ENCODE measurements around the gene DPF3. TPM values are rescaled to one million over a fixed set of nuclear protein-coding genes. Genes with fewer than 3 reads are reported as not detected.

DPF3 gene
- total and polyA plus RNA-seq, 5 donors from 2014 or later: 0.11 to 2.0 (median 0.49) TPM; not detected in 1

DNA sequence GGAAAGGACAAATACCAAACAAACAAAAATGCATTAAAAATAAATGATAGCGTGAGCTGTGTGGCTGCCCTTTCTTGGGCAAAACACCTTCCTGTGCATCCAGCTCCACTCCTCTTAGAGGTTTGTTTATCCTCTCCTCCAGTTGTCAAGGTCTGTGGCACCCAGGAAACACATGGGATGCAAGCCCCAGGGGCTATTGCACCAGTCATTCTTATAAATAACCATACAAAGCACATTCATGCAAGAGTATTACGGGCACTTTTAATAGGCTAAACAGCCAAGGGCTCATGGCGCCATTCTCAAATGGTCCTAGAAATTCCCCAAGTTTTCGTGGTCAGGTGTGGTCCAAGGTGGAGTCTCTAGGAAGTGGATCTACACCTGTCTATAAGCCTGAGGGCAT lies 257.0 kb downstream of the DPF3 start:
- Histone ChIP-seq H3K27ac (ENCODE audit: insufficient read depth, low read length, poor library complexity, severe bottlenecking) (no peak overlapping the region), H3K4me1 (ENCODE audit: control insufficient read depth, insufficient read depth, low read length, poor library complexity, severe bottlenecking) (no peaks in the 10 kb centered on the region), H3K9me3 (ENCODE audit: control insufficient read depth in 2 of 2, low read length in 2 of 2) (peaks cover 3 to 7% of the 10 kb centered on the region in 2 experiments), H3K27me3 (ENCODE audit: control insufficient read depth, insufficient read depth, low read length) (peaks cover 11% of the 10 kb centered on the region), H3K36me3 (ENCODE audit: control insufficient read depth, insufficient read depth, low read length) (no peaks in the 10 kb centered on the region), H3K4me3 (ENCODE audit: low read depth, low read length) (no peak overlapping the region)
- Mint-ChIP-seq H3K27ac (no peak overlapping the region), H3K36me3 (no peaks in the 10 kb centered on the region), H3K27me3 (peaks cover 18% of the 10 kb centered on the region), H3K4me1 (peaks cover 0 to 4% (median 0%) of the 10 kb centered on the region in 4 donors), H3K4me3 (no peak overlapping the region), H3K9me3 (peaks cover 0 to 8% (median 3%) of the 10 kb centered on the region in 7 donors)
- ATAC-seq (ENCODE audit: low read depth in 2 of 2) (no peak), DNase-seq (no peak)

DNA sequence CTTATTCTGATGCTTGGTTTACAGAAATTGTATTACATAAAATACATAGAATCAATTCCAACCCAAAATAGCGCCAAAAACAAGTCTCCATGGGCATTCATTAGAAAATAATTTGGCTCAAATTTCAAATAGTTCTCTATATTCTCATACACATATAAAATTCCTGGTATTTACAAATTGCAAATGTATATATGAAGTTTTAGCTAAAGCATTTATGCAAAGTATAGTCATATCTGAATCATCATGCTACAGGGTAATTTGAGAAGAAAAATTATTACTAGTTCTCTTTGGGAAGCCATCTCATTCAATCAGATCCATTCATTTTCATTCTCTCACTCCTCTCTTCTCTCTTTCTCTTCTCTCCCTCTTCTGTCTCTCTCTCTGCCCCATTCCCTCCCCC lies 257.8 kb downstream of the DPF3 start:
- H3K27ac Mint-ChIP-seq: no peak overlapping the region
- H3K27me3 Mint-ChIP-seq: peaks cover 17% of the 10 kb centered on the region
- H3K4me1 Mint-ChIP-seq: peaks cover 0 to 4% (median 0%) of the 10 kb centered on the region in 4 donors

GRCh38 chr14:72634691-72635616 lies 258.9 kb downstream of the DPF3 start:
- Histone ChIP-seq H3K36me3 (ENCODE audit: control insufficient read depth, insufficient read depth, low read length) (no peaks in the 10 kb centered on the region), H3K9me3 (ENCODE audit: control insufficient read depth in 2 of 2, low read length in 2 of 2) (peaks cover 3 to 7% of the 10 kb centered on the region in 2 experiments), H3K27ac (ENCODE audit: insufficient read depth, low read length, poor library complexity, severe bottlenecking) (no peak overlapping the region), H3K27me3 (ENCODE audit: control insufficient read depth, insufficient read depth, low read length) (peaks cover 25% of the 10 kb centered on the region), H3K4me3 (ENCODE audit: low read depth, low read length) (no peak overlapping the region), H3K4me1 (ENCODE audit: control insufficient read depth, insufficient read depth, low read length, poor library complexity, severe bottlenecking) (no peaks in the 10 kb centered on the region)
- DNase-seq (no peak), ATAC-seq (ENCODE audit: low read depth in 2 of 2) (no peak)
- H3K27ac Mint-ChIP-seq: no peak overlapping the region
- H3K9me3 Mint-ChIP-seq: peaks cover 0 to 6% (median under 1%) of the 10 kb centered on the region in 7 donors
- no peaks in the 10 kb centered on the region for H3K36me3 Mint-ChIP-seq
- peaks cover 15% of the 10 kb centered on the region for H3K27me3 Mint-ChIP-seq
- H3K4me1 Mint-ChIP-seq: peaks cover 0 to 4% (median 0%) of the 10 kb centered on the region in 4 donors
- H3K4me3 Mint-ChIP-seq: no peak overlapping the region

More for the DNA sequence above, 257.8 kb downstream of the DPF3 start:
- Histone ChIP-seq H3K27ac (ENCODE audit: insufficient read depth, low read length, poor library complexity, severe bottlenecking) (no peak overlapping the region), H3K36me3 (ENCODE audit: control insufficient read depth, insufficient read depth, low read length) (no peaks in the 10 kb centered on the region), H3K9me3 (ENCODE audit: control insufficient read depth in 2 of 2, low read length in 2 of 2) (peaks cover 3 to 7% of the 10 kb centered on the region in 2 experiments), H3K27me3 (ENCODE audit: control insufficient read depth, insufficient read depth, low read length) (peaks cover 17% of the 10 kb centered on the region), H3K4me1 (ENCODE audit: control insufficient read depth, insufficient read depth, low read length, poor library complexity, severe bottlenecking) (no peaks in the 10 kb centered on the region), H3K4me3 (ENCODE audit: low read depth, low read length) (no peak overlapping the region)
- ATAC-seq (ENCODE audit: low read depth in 2 of 2) (no peak), DNase-seq (no peak)
- Mint-ChIP-seq H3K36me3 (no peaks in the 10 kb centered on the region), H3K9me3 (peaks cover 0 to 7% (median 3%) of the 10 kb centered on the region in 7 donors), H3K4me3 (no peak overlapping the region)

- DNase-seq: no peak
- Histone ChIP-seq H3K27me3 (ENCODE audit: control insufficient read depth, insufficient read depth, low read length) (peaks cover 25% of the 10 kb centered on the region), H3K4me3 (ENCODE audit: low read depth, low read length) (no peak overlapping the region), H3K9me3 (ENCODE audit: control insufficient read depth in 2 of 2, low read length in 2 of 2) (no peaks in the 10 kb centered on the region), H3K36me3 (ENCODE audit: control insufficient read depth, insufficient read depth, low read length) (no peaks in the 10 kb centered on the region), H3K27ac (ENCODE audit: insufficient read depth, low read length, poor library complexity, severe bottlenecking) (no peak overlapping the region), H3K4me1 (ENCODE audit: control insufficient read depth, insufficient read depth, low read length, poor library complexity, severe bottlenecking) (no peaks in the 10 kb centered on the region)
- Mint-ChIP-seq H3K36me3 (no peaks in the 10 kb centered on the region), H3K4me1 (peaks cover 0 to 4% (median 0%) of the 10 kb centered on the region in 4 donors), H3K27ac (no peak overlapping the region), H3K4me3 (no peak overlapping the region), H3K27me3 (peaks cover 15% of the 10 kb centered on the region), H3K9me3 (peaks cover 0 to 2% (median 0%) of the 10 kb centered on the region in 7 donors)
- ATAC-seq (ENCODE audit: low read depth in 2 of 2): no peak
Measured at GRCh38 chr14:72633551-72633950, 260.4 kb downstream of the DPF3 start.

DNA sequence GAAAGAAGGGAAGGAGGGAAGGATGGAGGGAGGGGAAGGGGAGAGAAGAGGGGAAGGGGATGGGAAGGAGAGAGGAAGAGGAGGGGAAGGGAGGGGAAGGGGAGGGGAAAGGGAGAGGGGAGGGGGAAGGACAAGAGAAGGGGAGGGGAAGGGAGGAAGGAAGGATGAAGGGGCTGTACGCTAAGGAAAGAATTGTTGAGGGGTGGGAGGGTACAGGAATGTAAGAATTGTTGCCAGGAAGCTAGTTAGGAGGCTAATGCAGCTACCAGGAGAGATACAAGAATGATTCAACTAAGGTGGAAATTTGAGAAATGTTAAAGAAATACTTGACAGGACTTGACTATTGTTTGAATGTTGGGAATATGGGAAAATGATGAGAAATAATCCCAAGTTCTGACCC lies 261.2 kb downstream of the DPF3 start:
- DNase-seq (no peak), ATAC-seq (ENCODE audit: low read depth in 2 of 2) (no peak)
- H3K4me3 Mint-ChIP-seq: no peak overlapping the region
- H3K27me3 ChIP-seq (ENCODE audit: control insufficient read depth, insufficient read depth, low read length): peaks cover 25% of the 10 kb centered on the region
- no peaks in the 10 kb centered on the region for H3K36me3 ChIP-seq (ENCODE audit: control insufficient read depth, insufficient read depth, low read length)
- H3K27ac Mint-ChIP-seq: no peak overlapping the region
- H3K36me3 Mint-ChIP-seq: no peaks in the 10 kb centered on the region
- H3K27ac ChIP-seq (ENCODE audit: insufficient read depth, low read length, poor library complexity, severe bottlenecking): no peak overlapping the region
- peaks cover 15% of the 10 kb centered on the region for H3K27me3 Mint-ChIP-seq
- H3K4me1 ChIP-seq (ENCODE audit: control insufficient read depth, insufficient read depth, low read length, poor library complexity, severe bottlenecking): no peaks in the 10 kb centered on the region
- H3K4me3 ChIP-seq (ENCODE audit: low read depth, low read length): no peak overlapping the region
- H3K4me1 Mint-ChIP-seq: peaks cover 0 to 4% (median 0%) of the 10 kb centered on the region in 4 donors
- H3K9me3 Mint-ChIP-seq: peaks cover 0 to 2% (median 0%) of the 10 kb centered on the region in 7 donors
- no peaks in the 10 kb centered on the region for H3K9me3 ChIP-seq (ENCODE audit: control insufficient read depth in 2 of 2, low read length in 2 of 2)

DNA sequence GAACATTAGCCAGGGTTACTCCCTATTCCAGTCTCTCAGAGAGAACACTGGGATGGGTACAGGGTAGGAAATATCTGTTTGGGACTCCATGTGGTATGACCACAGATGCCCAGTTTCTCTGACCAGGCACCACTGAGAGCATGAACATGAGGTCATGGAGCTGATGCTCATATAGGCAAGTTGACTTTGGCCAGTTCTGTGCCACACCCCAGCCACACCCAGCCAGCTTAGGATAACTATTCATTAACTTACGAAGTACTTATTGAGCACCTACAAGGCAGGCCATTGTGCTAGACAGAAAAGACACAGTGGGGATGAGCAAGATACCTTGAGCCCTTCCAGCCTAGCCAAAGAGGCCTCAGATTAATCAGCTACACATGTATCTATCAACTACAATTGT lies 262.5 kb downstream of the DPF3 start:
- Mint-ChIP-seq H3K4me3 (no peak overlapping the region), H3K36me3 (no peaks in the 10 kb centered on the region), H3K9me3 (peaks cover 0 to 11% (median 0%) of the 10 kb centered on the region in 7 donors), H3K4me1 (peaks cover 0 to 4% (median 0%) of the 10 kb centered on the region in 4 donors), H3K27me3 (peaks cover 12% of the 10 kb centered on the region), H3K27ac (no peak overlapping the region)
- H3K27ac ChIP-seq (ENCODE audit: insufficient read depth, low read length, poor library complexity, severe bottlenecking): no peak overlapping the region
- ATAC-seq (ENCODE audit: low read depth in 2 of 2): no peak
- H3K4me3 ChIP-seq (ENCODE audit: low read depth, low read length): no peak overlapping the region
- peaks cover 25% of the 10 kb centered on the region for H3K27me3 ChIP-seq (ENCODE audit: control insufficient read depth, insufficient read depth, low read length)
- no peaks in the 10 kb centered on the region for H3K4me1 ChIP-seq (ENCODE audit: control insufficient read depth, insufficient read depth, low read length, poor library complexity, severe bottlenecking)
- DNase-seq: no peak
- H3K9me3 ChIP-seq (ENCODE audit: control insufficient read depth in 2 of 2, low read length in 2 of 2): peaks cover 0 to 3% of the 10 kb centered on the region in 2 experiments
- no peaks in the 10 kb centered on the region for H3K36me3 ChIP-seq (ENCODE audit: control insufficient read depth, insufficient read depth, low read length)

DNA sequence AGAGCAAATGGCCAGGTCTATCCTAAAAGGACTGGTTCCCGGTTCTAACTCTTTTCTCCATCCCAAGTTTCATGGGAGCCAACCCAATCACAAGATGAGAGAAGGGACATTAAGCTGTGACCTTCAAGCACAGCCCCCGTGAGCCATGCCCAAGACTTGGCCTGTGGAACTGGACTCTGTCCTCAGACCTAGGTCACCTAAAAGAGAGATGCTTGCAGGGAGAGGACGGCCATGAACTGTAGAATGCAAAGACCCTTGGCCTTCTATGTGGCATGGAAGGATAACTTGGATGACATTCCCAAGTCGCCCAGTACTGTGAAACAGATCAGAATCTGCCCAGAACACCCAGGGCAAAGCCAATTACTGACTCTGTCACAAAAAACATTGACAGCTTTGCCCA lies 263.5 kb downstream of the DPF3 start:
- no peak overlapping the region for H3K4me3 Mint-ChIP-seq
- peaks cover 9% of the 10 kb centered on the region for H3K27me3 Mint-ChIP-seq
- Histone ChIP-seq H3K4me1 (ENCODE audit: control insufficient read depth, insufficient read depth, low read length, poor library complexity, severe bottlenecking) (no peaks in the 10 kb centered on the region), H3K27ac (ENCODE audit: insufficient read depth, low read length, poor library complexity, severe bottlenecking) (no peak overlapping the region), H3K4me3 (ENCODE audit: low read depth, low read length) (no peak overlapping the region), H3K9me3 (ENCODE audit: control insufficient read depth in 2 of 2, low read length in 2 of 2) (peaks cover 0 to 3% of the 10 kb centered on the region in 2 experiments), H3K36me3 (ENCODE audit: control insufficient read depth, insufficient read depth, low read length) (no peaks in the 10 kb centered on the region), H3K27me3 (ENCODE audit: control insufficient read depth, insufficient read depth, low read length) (peaks cover 23% of the 10 kb centered on the region)
- H3K9me3 Mint-ChIP-seq: peaks cover 0 to 13% (median 0%) of the 10 kb centered on the region in 7 donors
- peaks cover 0 to 4% (median 0%) of the 10 kb centered on the region in 4 donors for H3K4me1 Mint-ChIP-seq
- ATAC-seq (ENCODE audit: low read depth in 2 of 2) (no peak), DNase-seq (no peak)
- H3K36me3 Mint-ChIP-seq: no peaks in the 10 kb centered on the region
- no peak overlapping the region for H3K27ac Mint-ChIP-seq

All from CD4-positive, CD25-positive, alpha-beta regulatory T cell (primary cell).